Subcutaneous preadipocyte (primary cell): ENCODE measurements around the gene OTX1. TPM values are rescaled to one million over a fixed set of nuclear protein-coding genes. Genes with fewer than 3 reads are reported as not detected.

Experiments used
- total RNA-seq: library from RNA; depleted of rRNA; stranded (reverse); fragments of >200 nt; gene quantifications from 2 replicates; pipeline ENCODE4 v1.2.3, GENCODE V29; 2012

The OTX1 gene
- total RNA-seq = 0.20 TPM in 1 of 2 replicates, not detected in the other

DNA sequence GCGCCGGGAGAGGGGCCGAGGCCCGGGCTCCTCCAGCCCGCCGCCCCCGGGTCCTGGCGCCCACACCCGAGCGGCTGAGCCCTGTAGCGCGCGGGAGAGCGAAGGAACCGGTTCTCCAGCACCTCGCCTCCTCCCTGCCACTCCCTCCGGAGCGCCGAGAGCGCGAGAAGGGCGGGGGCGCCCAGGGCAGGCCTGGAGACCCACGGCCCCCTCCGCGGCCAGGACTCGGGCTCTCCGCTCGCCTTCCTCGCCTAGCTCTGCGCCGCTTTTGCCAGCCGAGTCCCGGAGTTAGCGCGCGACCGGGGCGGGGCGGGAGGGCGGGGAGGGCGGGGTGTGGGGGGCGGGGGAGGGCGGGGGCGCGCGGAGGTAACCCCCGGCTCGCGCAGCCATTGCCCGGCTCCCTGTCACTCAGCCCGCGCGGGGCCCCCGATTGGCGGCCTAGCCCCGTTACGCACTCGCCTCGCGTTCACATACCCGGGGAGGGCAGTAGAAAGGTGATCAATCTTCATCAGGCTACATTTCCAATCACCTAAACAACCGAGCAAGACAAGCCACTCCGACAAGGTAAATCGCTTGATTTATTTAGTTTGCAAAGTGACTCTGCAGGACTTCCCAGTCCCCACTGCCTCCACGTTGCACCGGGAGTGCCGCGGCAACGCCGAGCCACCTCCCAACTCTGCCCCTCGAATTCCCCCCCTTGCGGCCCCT, at the start of gene OTX1:
OTX1 (plus strand) TSS at position 497 of the 708 bp plus-strand sequence. CDS start 2,161 bp downstream, outside the sequence.

